H1 (cell line): Measurements from ENCODE around the gene KLHDC7A. TPM values are rescaled to one million over a fixed set of nuclear protein-coding genes. Genes with fewer than 3 reads are reported as not detected.

Source experiments
- CTCF ChIA-PET: fragments of 300-600 bp; sonication (Branson Sonifier 250); formaldehyde crosslinking; loops from one replicate; lab custom pipeline; 2021; ENCODE audit not compliant: partially characterized antibody; lab: Charles Lee
- POLR2A ChIA-PET: fragments of 300-600 bp; sonication (Branson Sonifier 250); formaldehyde crosslinking; loops from one replicate; lab custom pipeline; 2021; ENCODE audit warnings: inconsistent platforms; ENCODE audit not compliant: partially characterized antibody; lab: Charles Lee
- DNase-seq, 2 experiments: peaks; one replicate each; pipeline versions ENCODE4 v3.0.0 to v3.0.0-alpha.2; 2010 to 2022; ENCODE audit warnings: low spot score in 2 of 2, low read depth in 1 of 2, mixed read lengths in 1 of 2
- FAIRE-seq: peaks from 2 replicates; lab custom pipeline; 2011; peaks lifted over from hg19 to GRCh38; lab: Jason Lieb, UNC
- H2AFZ ChIP-seq: 2 replicates; pipeline ENCODE4 v1.8.1; 2012; ENCODE audit warnings: low read length, inconsistent platforms
- H2AK5ac ChIP-seq: 2 replicates; pipeline ENCODE4 v1.6.1; 2013; ENCODE audit warnings: low read depth, low read length
- H2BK120ac ChIP-seq: replicated peaks from 2 replicates; pipeline ENCODE3; 2013; ENCODE audit warnings: low read depth, low read length, inconsistent platforms
- H2BK12ac ChIP-seq: 2 replicates; pipeline ENCODE4 v1.6.1; 2013; ENCODE audit warnings: low read depth, low read length
- H2BK15ac ChIP-seq: 2 replicates; pipeline ENCODE4 v1.6.1; 2013; ENCODE audit warnings: low read length
- H2BK20ac ChIP-seq: 2 replicates; pipeline ENCODE4 v1.6.1; 2013; ENCODE audit warnings: low read length
- H2BK5ac ChIP-seq: 2 replicates; pipeline ENCODE4 v1.6.1; 2013; ENCODE audit warnings: low read depth, low read length
- H3K14ac ChIP-seq: 2 replicates; pipeline ENCODE4 v1.6.1; 2013; ENCODE audit warnings: inconsistent platforms; ENCODE audit not compliant: insufficient read length
- H3K18ac ChIP-seq: 2 replicates; pipeline ENCODE4 v1.6.1; 2013; ENCODE audit warnings: low read length; ENCODE audit errors: extremely low read depth
- H3K23ac ChIP-seq: 2 replicates; pipeline ENCODE4 v1.6.1; 2013; ENCODE audit warnings: inconsistent platforms; ENCODE audit not compliant: insufficient read length
- H3K23me2 ChIP-seq: 2 replicates; pipeline ENCODE4 v1.6.1; 2013; ENCODE audit warnings: low read depth, low read length
- H3K27ac ChIP-seq: 2 replicates; pipeline ENCODE4 v1.6.1; 2011; ENCODE audit warnings: low read depth, low read length, inconsistent platforms
- H3K27me3 ChIP-seq, 4 experiments: replicated peaks in 1 of 4; 1 replicate in 1 of 4; 2 replicates in 3 of 4; pipeline versions ENCODE4 v1.6.1 to v1.8.1; 2011 to 2013; ENCODE audit warnings: low read length in 3 of 4, mild to moderate bottlenecking in 3 of 4, inconsistent platforms in 2 of 4, mixed read lengths in 2 of 4, moderate library complexity in 1 of 4; ENCODE audit not compliant: control insufficient read depth in 3 of 4, insufficient read depth in 3 of 4; ENCODE audit errors: extremely low read depth in 1 of 4
- H3K36me3 ChIP-seq, 4 experiments: 2 replicates each; pipeline versions ENCODE4 v1.6.1 to v1.8.1; 2011 to 2013; ENCODE audit warnings: mild to moderate bottlenecking in 4 of 4, low read length in 3 of 4, moderate library complexity in 2 of 4, control low read depth in 1 of 4, inconsistent platforms in 1 of 4; ENCODE audit not compliant: insufficient read depth in 4 of 4, control insufficient read depth in 2 of 4
- H3K4ac ChIP-seq: replicated peaks from 2 replicates; pipeline ENCODE3; 2013; ENCODE audit warnings: low read length, low read depth, mixed read lengths, inconsistent platforms; ENCODE audit not compliant: insufficient read length
- H3K4me1 ChIP-seq, 4 experiments: replicated peaks in 1 of 4; 1 replicate in 1 of 4; 2 replicates in 3 of 4; pipeline versions ENCODE4 v1.6.1 to v1.8.1; 2011 to 2013; ENCODE audit warnings: low read length in 3 of 4, inconsistent platforms in 2 of 4, mixed read lengths in 1 of 4; ENCODE audit not compliant: insufficient read depth in 4 of 4, control insufficient read depth in 3 of 4
- H3K4me2 ChIP-seq, 2 experiments: 2 replicates each; pipeline versions ENCODE4 v1.6.1 to v1.8.1; 2011 to 2013; ENCODE audit warnings: low read depth in 2 of 2, low read length in 2 of 2, control low read depth in 1 of 2, inconsistent platforms in 1 of 2, mild to moderate bottlenecking in 1 of 2; ENCODE audit not compliant: insufficient read depth in 1 of 2
- H3K4me3 ChIP-seq, 4 experiments: fragments of 200-600, 300-600 bp in 1 of 4; sonication (generic), shearing (Covaris generic), sonication (Bioruptor Twin) in 1 of 4; 2 replicates each; pipeline versions ENCODE4 v1.5.1 to v1.8.1; 2011 to 2016; ENCODE audit warnings: low read length in 4 of 4, low read depth in 3 of 4, control low read depth in 2 of 4, inconsistent platforms in 2 of 4, mild to moderate bottlenecking in 2 of 4, mixed read lengths in 1 of 4, moderate library complexity in 1 of 4; ENCODE audit not compliant: insufficient read depth in 2 of 4; ENCODE audit errors: extremely low read depth in 1 of 4
- H3K56ac ChIP-seq: replicated peaks from 2 replicates; pipeline ENCODE3; 2013; ENCODE audit warnings: low read depth, mild to moderate bottlenecking, mixed read lengths, low read length, inconsistent platforms; ENCODE audit not compliant: insufficient read length
- H3K79me1 ChIP-seq: 2 replicates; pipeline ENCODE4 v1.6.1; 2013; ENCODE audit warnings: low read depth, low read length, control low read depth
- H3K79me2 ChIP-seq, 2 experiments: 2 replicates each; pipeline versions ENCODE4 v1.6.1 to v1.8.1; 2012 to 2013; ENCODE audit warnings: low read length in 2 of 2, mild to moderate bottlenecking in 2 of 2, inconsistent platforms in 1 of 2; ENCODE audit not compliant: insufficient read depth in 2 of 2, control insufficient read depth in 1 of 2
- H3K9ac ChIP-seq, 4 experiments: replicated peaks in 1 of 4; 1 replicate in 1 of 4; 2 replicates in 3 of 4; pipeline versions ENCODE4 v1.6.1 to v1.8.1; 2011 to 2013; ENCODE audit warnings: low read depth in 3 of 4, low read length in 3 of 4, control low read depth in 2 of 4, mild to moderate bottlenecking in 2 of 4, moderate library complexity in 2 of 4, inconsistent platforms in 1 of 4; ENCODE audit errors: extremely low read depth in 1 of 4
- H3K9me3 ChIP-seq, 2 experiments: 2 replicates each; pipeline versions ENCODE4 v1.6.1 to v1.8.1; 2012 to 2013; ENCODE audit warnings: mild to moderate bottlenecking in 2 of 2, moderate library complexity in 2 of 2, control low read depth in 1 of 2, inconsistent platforms in 1 of 2, low read depth in 1 of 2, low read length in 1 of 2, mixed read lengths in 1 of 2; ENCODE audit not compliant: insufficient read depth in 2 of 2
- H4K20me1 ChIP-seq, 2 experiments: replicated peaks in 1 of 2; 2 replicates each; pipeline versions ENCODE3 to v1.8.1; 2011 to 2013; ENCODE audit warnings: inconsistent platforms in 2 of 2, low read length in 2 of 2, mild to moderate bottlenecking in 1 of 2; ENCODE audit not compliant: insufficient read depth in 2 of 2, control insufficient read depth in 1 of 2
- H4K5ac ChIP-seq: 2 replicates; pipeline ENCODE4 v1.6.1; 2013; ENCODE audit warnings: low read length, low read depth, mixed read lengths, inconsistent platforms; ENCODE audit not compliant: insufficient read length
- H4K8ac ChIP-seq: 2 replicates; pipeline ENCODE4 v1.8.0; 2013; ENCODE audit warnings: mild to moderate bottlenecking, moderate library complexity, low read length, inconsistent platforms; ENCODE audit not compliant: insufficient read depth; ENCODE audit errors: extremely low read depth
- H4K91ac ChIP-seq: replicated peaks from 2 replicates; pipeline ENCODE3; 2013; ENCODE audit warnings: low read length, mixed read lengths, inconsistent platforms; ENCODE audit not compliant: insufficient read length
- CREB1 ChIP-seq: IDR thresholded peaks from 2 replicates; pipeline ENCODE4 v1.6.1; 2012; ENCODE audit warnings: inconsistent platforms
- KDM5A ChIP-seq: fragments of 200-600 bp; IDR thresholded peaks from 2 replicates; pipeline ENCODE4 v1.7.1; 2012; ENCODE audit warnings: mild to moderate bottlenecking, low read length, inconsistent platforms, mixed read lengths
- WGBS, 2 experiments: shearing (Covaris generic) in 1 of 2; methylation state at CpG; one replicate each; pipeline versions ENCODE4 v1.1.6 to v1.1.7; 2013 to 2015; ENCODE audit warnings: low lambda C conversion rate in 2 of 2, mixed read lengths in 2 of 2, inconsistent platforms in 1 of 2, low coverage in 1 of 2, missing lambda C conversion rate in 1 of 2; ENCODE audit not compliant: insufficient replicate concordance in 2 of 2, insufficient coverage in 1 of 2, insufficient read length in 1 of 2; ENCODE audit errors: extremely low coverage in 1 of 2, missing lambda C conversion rate in 1 of 2; 5-methylcytosine and 5-hydroxymethylcytosine counted together
- polyA plus RNA-seq, 7 experiments: library from polyadenylated mRNA; depleted of rRNA in 3 of 7; stranded (reverse) in 5 of 7; unstranded in 2 of 7; fragments of >200 nt in 5 of 7; fragments of 200-250 nt in 2 of 7; gene quantifications; 1 replicate in 5 of 7; 2 replicates in 1 of 7; 4 replicates in 1 of 7; pipeline versions ENCODE4 v1.2.1 to v1.2.3, GENCODE V29; 2011 to 2013; ENCODE audit warnings: missing spikeins in 2 of 7, mixed read lengths in 2 of 7
- total RNA-seq: library from RNA; stranded (reverse); fragmentation: NEBNext Ultra II Directional; extraction: Animal tissue kit (Norgen Biotek cat#: 25700); gene quantifications from 2 replicates; pipeline ENCODE4 v1.2.1, GENCODE V29; 2021

KLHDC7A gene
- total and polyA plus RNA-seq, 2 of the 8 experiments (the other 6 are each of a cell fraction or from before 2014, with no cell fraction given) = 3.9 to 18.9 TPM

GRCh38 chr1:18485227-18485626 lies 4.5 kb downstream of the KLHDC7A start:
- Histone ChIP-seq H3K4me3 (no peak overlapping the region), H2BK5ac (peak overlapping the region; percentile 1; the same call in 1 of the 2 replicates), H3K4me1 (peaks cover 3 to 26% (median 16%) of the 10 kb centered on the region in 4 experiments), H4K5ac (no peak overlapping the region), H3K56ac (no peak overlapping the region), H3K79me1 (0 out of 2 replicates have a peak, but pooled peaks cover 6% of the 10 kb centered on the region), H3K23ac (no peak overlapping the region), H4K8ac (no peak overlapping the region), H2BK15ac (no peak overlapping the region), H3K79me2 (peaks cover 0 to 4% of the 10 kb centered on the region in 2 experiments; a peak in 1 of 4 replicates), H3K9ac (no peak overlapping the region), H2AK5ac (no peak overlapping the region), H4K91ac (no peak overlapping the region), H2BK120ac (no peak overlapping the region), H3K4me2 (no peak overlapping the region), H3K23me2 (no peaks in the 10 kb centered on the region), H3K36me3 (peaks cover 5 to 29% (median 10%) of the 10 kb centered on the region in 4 experiments; a peak in 4 of 8 replicates), H3K18ac (no peak overlapping the region), H2BK12ac (no peak overlapping the region), H3K9me3 (peaks cover 3 to 34% of the 10 kb centered on the region in 2 experiments; a peak in 3 of 4 replicates), H3K4ac (no peak overlapping the region), H2AFZ (no peak overlapping the region), H3K27ac (no peak overlapping the region), H4K20me1 (no peaks in the 10 kb centered on the region), H2BK20ac (no peak overlapping the region), H3K14ac (no peak overlapping the region), H3K27me3 (no peaks in the 10 kb centered on the region)
- POLR2A ChIA-PET = interaction anchor here (0.7 to 2.2 kb wide), 8 partner anchors 10 to 159 kb away, joined by 3 to 7 read pairs (median 4); no protein-coding TSS in a partner anchor
- CTCF ChIA-PET = interaction anchor here (0.7 to 4.0 kb wide), 31 partner anchors 10 to 1291 kb away, joined by 3 to 26 read pairs (median 4); no protein-coding TSS in a partner anchor
- FAIRE-seq (no peak), DNase-seq (no peak)
- WGBS, 2 experiments = 99% methylated on average over 4 of the region's 4 CpGs; no CpG with 5 or more reads in 1 of the 2 experiments
- no peak for TF ChIP-seq KDM5A
- no peak for TF ChIP-seq CREB1
